Tibial artery (tissue), 4 donors: Measurements from ENCODE around the gene TAS2R41.

Source experiments
- DNase-seq, 2 donors: peaks; one replicate each; pipeline ENCODE4 v3.0.0-alpha.2; 2019
- H3K27ac ChIP-seq, 2 donors: fragments of 200-600 bp; sonication (generic) in 1 of 2; 1 replicate in 1 of 2; 2 replicates in 1 of 2; pipeline ENCODE4 v1.5.1; 2018 to 2019; ENCODE audit warnings: mild to moderate bottlenecking in 1 of 2
- H3K27me3 ChIP-seq, 2 donors: fragments of 200-600 bp; sonication (generic) in 1 of 2; one replicate each; pipeline versions ENCODE4 v1.5.1 to v1.6.0; 2016 to 2019
- H3K36me3 ChIP-seq, 3 donors: fragments of 200-600 bp; sonication (generic) in 2 of 3; one replicate each; pipeline ENCODE4 v1.5.1; 2016 to 2019; ENCODE audit warnings: mild to moderate bottlenecking in 2 of 3
- H3K4me1 ChIP-seq, 4 donors: fragments of 200-600 bp; sonication (generic) in 2 of 4; 1 replicate in 3 of 4; 2 replicates in 1 of 4; pipeline ENCODE4 v1.5.1; 2016 to 2019
- H3K4me3 ChIP-seq, 2 donors: fragments of 200-600 bp; sonication (generic) in 1 of 2; 1 replicate in 1 of 2; 2 replicates in 1 of 2; pipeline ENCODE4 v1.5.1; 2018 to 2019; ENCODE audit warnings: mild to moderate bottlenecking in 2 of 2
- H3K9me3 ChIP-seq, 3 donors: fragments of 200-600 bp; sonication (generic) in 1 of 3; one replicate each; pipeline ENCODE4 v1.5.1; 2016 to 2019
- intact Hi-C: fragments of 100-400 bp; cut with DNase I; formaldehyde crosslinking; loops from one replicate; pipeline ENCODE4 v1.15.0; 2023; ENCODE audit warnings: low total_unique reads
- TF ChIP-seq, protein P1 (sequence below), 2 experiments: fragments of 200-600 bp in 1 of 2; fragments of 450-650 bp in 1 of 2; IDR thresholded peaks; one replicate each; pipeline ENCODE4 v1.5.1; 2017 to 2019; ENCODE audit warnings: antibody characterized with exemption in 2 of 2, mild to moderate bottlenecking in 1 of 2, moderate library complexity in 1 of 2

The TAS2R41 gene

GRCh38 chr7:143499743-143500348 lies 22.2 kb downstream of the TAS2R41 start:
- H3K27ac ChIP-seq: no peak overlapping the region
- H3K27me3 ChIP-seq: no peaks in the 10 kb centered on the region
- no peaks in the 10 kb centered on the region for H3K4me1 ChIP-seq
- H3K4me3 ChIP-seq: no peak overlapping the region
- intact Hi-C loops: no loop called here
- TF ChIP-seq, protein P1, sequence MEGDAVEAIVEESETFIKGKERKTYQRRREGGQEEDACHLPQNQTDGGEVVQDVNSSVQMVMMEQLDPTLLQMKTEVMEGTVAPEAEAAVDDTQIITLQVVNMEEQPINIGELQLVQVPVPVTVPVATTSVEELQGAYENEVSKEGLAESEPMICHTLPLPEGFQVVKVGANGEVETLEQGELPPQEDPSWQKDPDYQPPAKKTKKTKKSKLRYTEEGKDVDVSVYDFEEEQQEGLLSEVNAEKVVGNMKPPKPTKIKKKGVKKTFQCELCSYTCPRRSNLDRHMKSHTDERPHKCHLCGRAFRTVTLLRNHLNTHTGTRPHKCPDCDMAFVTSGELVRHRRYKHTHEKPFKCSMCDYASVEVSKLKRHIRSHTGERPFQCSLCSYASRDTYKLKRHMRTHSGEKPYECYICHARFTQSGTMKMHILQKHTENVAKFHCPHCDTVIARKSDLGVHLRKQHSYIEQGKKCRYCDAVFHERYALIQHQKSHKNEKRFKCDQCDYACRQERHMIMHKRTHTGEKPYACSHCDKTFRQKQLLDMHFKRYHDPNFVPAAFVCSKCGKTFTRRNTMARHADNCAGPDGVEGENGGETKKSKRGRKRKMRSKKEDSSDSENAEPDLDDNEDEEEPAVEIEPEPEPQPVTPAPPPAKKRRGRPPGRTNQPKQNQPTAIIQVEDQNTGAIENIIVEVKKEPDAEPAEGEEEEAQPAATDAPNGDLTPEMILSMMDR (IDR thresholded peaks at IDR 0.05): no peak
- H3K9me3 ChIP-seq: no peaks in the 10 kb centered on the region
- H3K36me3 ChIP-seq: no peaks in the 10 kb centered on the region
- no peak for DNase-seq

- no peak for DNase-seq
- TF ChIP-seq, protein P1 (IDR thresholded peaks at IDR 0.05): no peak
Observed at GRCh38 chr7:143503261-143503660, 25.6 kb downstream of the TAS2R41 start.

GRCh38 chr7:143504215-143504936 lies 26.7 kb downstream of the TAS2R41 start:
- Histone ChIP-seq H3K27me3 (no peaks in the 10 kb centered on the region), H3K4me3 (no peak overlapping the region), H3K9me3 (no peaks in the 10 kb centered on the region), H3K36me3 (no peaks in the 10 kb centered on the region), H3K4me1 (no peaks in the 10 kb centered on the region), H3K27ac (no peak overlapping the region)
- TF ChIP-seq, protein P1 (IDR thresholded peaks at IDR 0.05): no peak
- no peak for DNase-seq
- intact Hi-C loops: no loop called here

More at GRCh38 chr7:143503261-143503660, 25.6 kb downstream of the TAS2R41 start:
- intact Hi-C loops: no loop called here
- Histone ChIP-seq H3K27me3 (no peaks in the 10 kb centered on the region), H3K36me3 (no peaks in the 10 kb centered on the region), H3K4me3 (no peak overlapping the region), H3K4me1 (no peaks in the 10 kb centered on the region), H3K27ac (no peak overlapping the region), H3K9me3 (no peaks in the 10 kb centered on the region)

DNA sequence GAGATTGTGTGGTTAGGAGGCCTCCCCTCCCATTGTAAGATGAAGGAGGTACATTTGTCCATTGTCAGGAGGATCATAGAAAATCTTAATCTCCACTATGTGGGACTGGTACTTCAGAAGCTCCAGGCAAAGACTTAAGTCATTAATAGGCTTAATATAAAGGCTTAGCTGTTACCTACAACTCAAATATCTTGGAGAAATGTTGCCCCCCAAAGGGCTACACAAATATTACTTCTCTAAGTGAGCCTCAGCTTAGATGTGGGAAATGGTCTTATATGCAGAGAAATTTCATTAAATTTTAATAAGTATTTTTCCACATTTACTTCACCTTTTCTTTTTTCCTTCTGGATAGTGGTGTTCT lies 27.2 kb downstream of the TAS2R41 start:
- Histone ChIP-seq H3K27ac (no peak overlapping the region), H3K27me3 (no peaks in the 10 kb centered on the region), H3K9me3 (no peaks in the 10 kb centered on the region), H3K4me3 (no peak overlapping the region), H3K36me3 (no peaks in the 10 kb centered on the region), H3K4me1 (no peaks in the 10 kb centered on the region)
- intact Hi-C loops: no loop called here
- TF ChIP-seq, protein P1 (IDR thresholded peaks at IDR 0.05): no peak
- no peak for DNase-seq

DNA sequence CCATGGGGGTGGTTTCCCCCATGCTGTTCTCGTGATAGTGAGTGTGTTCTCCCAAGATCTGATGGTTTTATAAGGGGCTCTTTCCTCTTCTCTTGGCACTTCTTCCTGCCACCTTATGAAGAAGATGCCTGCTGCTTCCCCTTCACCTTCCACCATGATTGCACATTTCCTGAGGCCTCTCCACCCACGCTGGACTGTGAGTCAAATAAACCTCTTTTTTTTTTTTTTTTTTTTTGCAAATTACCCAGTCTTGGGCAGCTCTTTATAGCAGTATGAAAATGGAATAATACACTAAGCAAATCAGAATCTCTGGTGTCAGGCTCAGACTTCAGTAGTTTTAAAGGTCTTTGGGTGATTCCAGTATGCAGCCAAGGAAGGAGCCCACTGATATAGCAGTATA lies 28.2 kb downstream of the TAS2R41 start:
- intact Hi-C loops: no loop called here

More for the DNA sequence above, 28.2 kb downstream of the TAS2R41 start:
- H3K36me3 ChIP-seq: no peaks in the 10 kb centered on the region
- H3K9me3 ChIP-seq: no peaks in the 10 kb centered on the region
- H3K27me3 ChIP-seq: no peaks in the 10 kb centered on the region
- no peaks in the 10 kb centered on the region for H3K4me1 ChIP-seq
- H3K4me3 ChIP-seq: no peak overlapping the region
- DNase-seq: no peak
- no peak overlapping the region for H3K27ac ChIP-seq
- TF ChIP-seq, protein P1 (IDR thresholded peaks at IDR 0.05): no peak
